Neuronal stem cell (in vitro differentiated cells): Measurements from ENCODE around the gene RAPGEF5.

Experiments used
- DNase-seq: peaks from one replicate; pipeline ENCODE4 v3.0.0-alpha.2; 2013; ENCODE audit warnings: low spot score
- H2AFZ ChIP-seq: one replicate; pipeline ENCODE4 v1.6.1; 2013; ENCODE audit warnings: mild to moderate bottlenecking, low read length, inconsistent platforms
- H2AK5ac ChIP-seq: 2 replicates; pipeline ENCODE4 v1.6.1; 2013; ENCODE audit warnings: low read depth, mild to moderate bottlenecking, inconsistent platforms, low read length, moderate library complexity, mixed read lengths
- H2BK120ac ChIP-seq: 2 replicates; pipeline ENCODE4 v1.6.1; 2013; ENCODE audit warnings: low read depth, mild to moderate bottlenecking, inconsistent platforms, low read length, moderate library complexity, mixed read lengths
- H2BK12ac ChIP-seq: one replicate; pipeline ENCODE4 v1.6.1; 2013; ENCODE audit warnings: low read length, inconsistent platforms
- H2BK15ac ChIP-seq: 2 replicates; pipeline ENCODE4 v1.6.1; 2013; ENCODE audit warnings: mild to moderate bottlenecking, low read length, inconsistent platforms, mixed read lengths
- H2BK5ac ChIP-seq: one replicate; pipeline ENCODE4 v1.6.1; 2013; ENCODE audit warnings: inconsistent platforms, mild to moderate bottlenecking, low read length, moderate library complexity
- H3K14ac ChIP-seq: one replicate; pipeline ENCODE4 v1.6.1; 2013; ENCODE audit warnings: low read length, inconsistent platforms
- H3K18ac ChIP-seq: 2 replicates; pipeline ENCODE4 v1.6.1; 2013; ENCODE audit warnings: low read length, inconsistent platforms
- H3K23ac ChIP-seq: 2 replicates; pipeline ENCODE4 v1.6.1; 2013; ENCODE audit warnings: low read depth, mild to moderate bottlenecking, mixed read lengths, low read length, inconsistent platforms; ENCODE audit not compliant: poor library complexity
- H3K27ac ChIP-seq: replicated peaks from 3 replicates; pipeline ENCODE4 v1.5.1; 2013; ENCODE audit warnings: low read length, inconsistent platforms
- H3K27me3 ChIP-seq, 3 experiments: 2 replicates each; pipeline ENCODE4 v1.6.1; 2013; ENCODE audit warnings: low read length in 3 of 3, mild to moderate bottlenecking in 2 of 3, inconsistent platforms in 1 of 3, low read depth in 1 of 3, mixed read lengths in 1 of 3, moderate library complexity in 1 of 3; ENCODE audit not compliant: control insufficient read depth in 3 of 3, insufficient read depth in 3 of 3
- H3K36me3 ChIP-seq, 2 donors: replicated peaks in 1 of 2; 2 replicates each; pipeline ENCODE4 v1.6.1; 2013; ENCODE audit warnings: low read length in 2 of 2; ENCODE audit not compliant: control insufficient read depth in 2 of 2, insufficient read depth in 2 of 2
- H3K4ac ChIP-seq: 2 replicates; pipeline ENCODE4 v1.6.1; 2013; ENCODE audit warnings: inconsistent platforms, mild to moderate bottlenecking, low read length, moderate library complexity
- H3K4me1 ChIP-seq, 2 donors: 1 replicate in 1 of 2; 2 replicates in 1 of 2; pipeline ENCODE4 v1.6.1; 2013; ENCODE audit warnings: low read length in 2 of 2, low read depth in 1 of 2; ENCODE audit not compliant: control insufficient read depth in 2 of 2, insufficient read depth in 1 of 2
- H3K4me2 ChIP-seq: one replicate; pipeline ENCODE4 v1.6.1; 2013; ENCODE audit warnings: mild to moderate bottlenecking, low read length, inconsistent platforms; ENCODE audit not compliant: insufficient read depth, poor library complexity, severe bottlenecking
- H3K4me3 ChIP-seq, 2 donors: 2 replicates each; pipeline ENCODE4 v1.5.1; 2013; ENCODE audit warnings: low read length in 2 of 2, mild to moderate bottlenecking in 2 of 2, inconsistent platforms in 1 of 2, moderate library complexity in 1 of 2
- H3K79me1 ChIP-seq: one replicate; pipeline ENCODE4 v1.6.1; 2013; ENCODE audit warnings: low read depth, mild to moderate bottlenecking, inconsistent platforms, low read length, moderate library complexity
- H3K9ac ChIP-seq: one replicate; pipeline ENCODE4 v1.6.1; 2013; ENCODE audit warnings: mild to moderate bottlenecking, low read depth, low read length, inconsistent platforms; ENCODE audit not compliant: poor library complexity
- H3K9me3 ChIP-seq, 2 donors: replicated peaks in 1 of 2; 2 replicates each; pipeline versions ENCODE3 to v1.6.1; 2013; ENCODE audit warnings: low read length in 2 of 2, mild to moderate bottlenecking in 2 of 2, inconsistent platforms in 1 of 2, low read depth in 1 of 2, mixed read lengths in 1 of 2, moderate library complexity in 1 of 2; ENCODE audit not compliant: control insufficient read depth in 2 of 2, insufficient read depth in 1 of 2
- H4K8ac ChIP-seq: one replicate; pipeline ENCODE4 v1.6.1; 2013; ENCODE audit warnings: low read depth, mild to moderate bottlenecking, inconsistent platforms, low read length, moderate library complexity
- H4K91ac ChIP-seq: one replicate; pipeline ENCODE4 v1.6.1; 2013; ENCODE audit warnings: low read length, low read depth, mild to moderate bottlenecking, inconsistent platforms; ENCODE audit not compliant: poor library complexity
- WGBS, 2 donors: extraction: QIAGEN DNeasy Blood & Tissue Kit; methylation state at CpG; one replicate each; pipeline ENCODE4 v1.1.7; 2013; ENCODE audit warnings: missing lambda C conversion rate in 2 of 2, mixed read lengths in 1 of 2; ENCODE audit not compliant: insufficient read length in 2 of 2, insufficient replicate concordance in 1 of 2; ENCODE audit errors: extremely low coverage in 2 of 2; 5-methylcytosine and 5-hydroxymethylcytosine counted together

RAPGEF5 gene

GRCh38 chr7:22358820-22359697, 2.1 kb upstream of the RAPGEF5 start:
- Histone ChIP-seq H2AFZ (no peak overlapping the region), H3K4me3 (no peak overlapping the region), H3K9ac (no peak overlapping the region), H3K14ac (no peak overlapping the region), H3K23ac (no peak overlapping the region), H3K27me3 (peaks cover 0 to 44% (median 14%) of the 10 kb centered on the region in 3 experiments), H2BK12ac (no peak overlapping the region), H2BK120ac (no peak overlapping the region), H2AK5ac (no peak overlapping the region), H4K91ac (no peak overlapping the region), H3K4me2 (no peak overlapping the region), H3K4me1 (peaks cover 5 to 11% of the 10 kb centered on the region in 2 donors), H3K27ac (no peak overlapping the region), H3K79me1 (no peaks in the 10 kb centered on the region), H4K8ac (no peak overlapping the region), H2BK5ac (no peak overlapping the region), H2BK15ac (no peak overlapping the region), H3K18ac (no peak overlapping the region), H3K36me3 (no peaks in the 10 kb centered on the region), H3K4ac (no peak overlapping the region), H3K9me3 (peaks cover 0 to 11% of the 10 kb centered on the region in 2 donors)
- DNase-seq, result no peak
- no CpG with 5 or more reads among the region's 8 CpGs for WGBS, 2 donors

GRCh38 chr7:22357311-22358175, 589 bp upstream of the RAPGEF5 start:
- Histone ChIP-seq H3K27me3 (peaks cover 0 to 52% (median 14%) of the 10 kb centered on the region in 3 experiments), H3K4me1 (peaks cover 5 to 11% of the 10 kb centered on the region in 2 donors), H3K79me1 (no peaks in the 10 kb centered on the region), H3K27ac (no peak overlapping the region), H3K18ac (peak overlapping the region; percentile 35), H2AFZ (peak overlapping the region; percentile 24), H3K4me3 (peak overlapping the region in 1 of 2 donors; percentile 11), H3K14ac (no peak overlapping the region), H3K23ac (no peak overlapping the region), H2AK5ac (no peak overlapping the region), H2BK15ac (no peak overlapping the region), H3K4me2 (peak overlapping the region; percentile 72), H2BK12ac (no peak overlapping the region), H4K91ac (no peak overlapping the region), H3K36me3 (no peaks in the 10 kb centered on the region), H3K9me3 (peaks cover 0 to 16% of the 10 kb centered on the region in 2 donors), H2BK120ac (no peak overlapping the region), H3K9ac (no peak overlapping the region), H3K4ac (no peak overlapping the region), H2BK5ac (no peak overlapping the region), H4K8ac (no peak overlapping the region)
- DNase-seq, result peak; percentile 35
- WGBS, 2 donors, result no CpG with 5 or more reads among the region's 23 CpGs

GRCh38 chr7:22356010-22356691, 803 bp downstream of the RAPGEF5 start:
- Histone ChIP-seq H2BK120ac (no peak overlapping the region), H3K9me3 (peaks cover 0 to 16% of the 10 kb centered on the region in 2 donors), H3K14ac (peak overlapping the region; percentile 33), H2BK12ac (no peak overlapping the region), H3K27ac (no peak overlapping the region), H3K18ac (no peak overlapping the region), H2AFZ (peak overlapping the region; percentile 78), H2BK15ac (no peak overlapping the region), H3K27me3 (peaks cover 0 to 53% (median 14%) of the 10 kb centered on the region in 3 experiments), H3K79me1 (no peaks in the 10 kb centered on the region), H3K4me1 (peaks cover 5 to 11% of the 10 kb centered on the region in 2 donors), H3K23ac (no peak overlapping the region), H3K4me3 (peak overlapping the region; percentile 38 to 89), H3K36me3 (no peaks in the 10 kb centered on the region), H2AK5ac (no peak overlapping the region), H3K4me2 (peak overlapping the region; percentile 72), H2BK5ac (peak overlapping the region; percentile 42), H3K4ac (no peak overlapping the region), H4K8ac (no peak overlapping the region), H4K91ac (no peak overlapping the region), H3K9ac (no peak overlapping the region)
- no CpG with 5 or more reads among the region's 26 CpGs for WGBS, 2 donors
- no peak for DNase-seq
